Naive thymus-derived CD4-positive, alpha-beta T cell (primary cell): ENCODE measurements around the gene IRF2BP1. TPM values are rescaled to one million over a fixed set of nuclear protein-coding genes. Genes with fewer than 3 reads are reported as not detected.
A peak's percentile ranks its signal among the peaks of the same experiment; 100 is the strongest.
"Not testable (repeated sequence)": the region's sequence is repeated elsewhere in the genome, so short reads cannot be mapped to it uniquely, and the experiment has no call there.

Source experiments
- ATAC-seq: fragments of 150-1000 bp; cut with Tn5 transposase; 2 replicates; pipeline ENCODE4 v1.10.0; 2021; ENCODE audit warnings: mild to moderate bottlenecking, moderate library complexity
- CTCF ChIA-PET: fragments of 350-600 bp; sonication (Branson Sonifier 250); formaldehyde crosslinking; loops from one replicate; lab custom pipeline; 2021; ENCODE audit warnings: antibody characterized with exemption; lab: Charles Lee
- POLR2A ChIA-PET: fragments of 350-600 bp; sonication (Branson Sonifier 250); formaldehyde crosslinking; loops from one replicate; lab custom pipeline; 2021; ENCODE audit warnings: antibody characterized with exemption, inconsistent platforms; lab: Charles Lee
- DNase-seq, 9 donors: peaks; one replicate each; pipeline versions ENCODE4 v3.0.0 to v3.0.0-alpha.2; 2020 to 2022; ENCODE audit warnings: mixed read lengths in 1 of 9
- H3K27ac ChIP-seq: one replicate; pipeline ENCODE4 v1.7.0; 2013; ENCODE audit warnings: mild to moderate bottlenecking, low read depth, low read length, moderate library complexity
- H3K27me3 ChIP-seq, 2 donors: one replicate each; pipeline ENCODE4 v1.7.0; 2013; ENCODE audit warnings: low read length in 2 of 2, mild to moderate bottlenecking in 2 of 2, moderate library complexity in 2 of 2; ENCODE audit not compliant: control insufficient read depth in 2 of 2, insufficient read depth in 2 of 2
- H3K36me3 ChIP-seq, 3 experiments: 1 replicate in 2 of 3; 2 replicates in 1 of 3; pipeline ENCODE4 v1.7.0; 2013; ENCODE audit warnings: low read length in 3 of 3, mild to moderate bottlenecking in 3 of 3, moderate library complexity in 1 of 3; ENCODE audit not compliant: insufficient read depth in 3 of 3, control insufficient read depth in 2 of 3
- H3K4me1 ChIP-seq, 2 donors: one replicate each; pipeline ENCODE4 v1.7.0; 2013; ENCODE audit warnings: low read length in 2 of 2, mild to moderate bottlenecking in 2 of 2, moderate library complexity in 1 of 2; ENCODE audit not compliant: control insufficient read depth in 2 of 2, insufficient read depth in 2 of 2
- H3K4me3 ChIP-seq: 2 replicates; pipeline ENCODE4 v1.7.0; 2013; ENCODE audit warnings: mild to moderate bottlenecking, low read length
- H3K9me3 ChIP-seq, 3 experiments: 1 replicate in 2 of 3; 2 replicates in 1 of 3; pipeline ENCODE4 v1.7.0; 2013; ENCODE audit warnings: low read length in 3 of 3; ENCODE audit not compliant: control insufficient read depth in 2 of 3
- H3K27ac Mint-ChIP-seq, 9 donors: one replicate each; pipeline ENCODE4 v1.8.0; 2020 to 2022; ENCODE audit warnings: mixed read lengths in 9 of 9, mild to moderate bottlenecking in 8 of 9, moderate library complexity in 5 of 9, inconsistent platforms in 2 of 9
- H3K27me3 Mint-ChIP-seq, 5 donors: one replicate each; pipeline ENCODE4 v1.8.0; 2021 to 2022; ENCODE audit warnings: mixed read lengths in 5 of 5, mild to moderate bottlenecking in 1 of 5
- H3K36me3 Mint-ChIP-seq, 5 donors: one replicate each; pipeline ENCODE4 v1.8.0; 2020 to 2022; ENCODE audit warnings: mixed read lengths in 5 of 5, mild to moderate bottlenecking in 3 of 5, inconsistent platforms in 1 of 5
- H3K4me1 Mint-ChIP-seq, 7 donors: one replicate each; pipeline ENCODE4 v1.8.0; 2020 to 2022; ENCODE audit warnings: mixed read lengths in 7 of 7, mild to moderate bottlenecking in 3 of 7, inconsistent platforms in 1 of 7
- H3K4me3 Mint-ChIP-seq, 10 donors: one replicate each; pipeline ENCODE4 v1.8.0; 2020 to 2022; ENCODE audit warnings: mild to moderate bottlenecking in 10 of 10, mixed read lengths in 10 of 10, moderate library complexity in 6 of 10, inconsistent platforms in 2 of 10
- H3K9me3 Mint-ChIP-seq, 11 donors: one replicate each; pipeline ENCODE4 v1.8.0; 2020 to 2022; ENCODE audit warnings: mixed read lengths in 11 of 11, mild to moderate bottlenecking in 4 of 11, inconsistent platforms in 1 of 11, moderate library complexity in 1 of 11
- intact Hi-C, 2 donors: fragments of 100-400 bp; cut with micrococcal nuclease; formaldehyde crosslinking; loops; one replicate each; pipeline ENCODE4 v1.15.1; 2023
- polyA plus RNA-seq, 2 donors: library from polyadenylated mRNA; unstranded; fragments of 300-500 nt; fragmentation: Illumina TruSeq; gene quantifications; one replicate each; pipeline ENCODE4 v1.2.3, GENCODE V29; 2021
- total RNA-seq, 6 experiments: library from RNA in 5 of 6; stranded (reverse) in 5 of 6; gene quantifications; 1 replicate in 5 of 6; 2 replicates in 1 of 6; pipeline ENCODE4 v1.2.3 and lab custom pipeline; 2021 to 2026

Gene IRF2BP1
- total and polyA plus RNA-seq, 7 experiments from 2014 or later: 6.2 to 38.7 (median 18.9) TPM

DNA sequence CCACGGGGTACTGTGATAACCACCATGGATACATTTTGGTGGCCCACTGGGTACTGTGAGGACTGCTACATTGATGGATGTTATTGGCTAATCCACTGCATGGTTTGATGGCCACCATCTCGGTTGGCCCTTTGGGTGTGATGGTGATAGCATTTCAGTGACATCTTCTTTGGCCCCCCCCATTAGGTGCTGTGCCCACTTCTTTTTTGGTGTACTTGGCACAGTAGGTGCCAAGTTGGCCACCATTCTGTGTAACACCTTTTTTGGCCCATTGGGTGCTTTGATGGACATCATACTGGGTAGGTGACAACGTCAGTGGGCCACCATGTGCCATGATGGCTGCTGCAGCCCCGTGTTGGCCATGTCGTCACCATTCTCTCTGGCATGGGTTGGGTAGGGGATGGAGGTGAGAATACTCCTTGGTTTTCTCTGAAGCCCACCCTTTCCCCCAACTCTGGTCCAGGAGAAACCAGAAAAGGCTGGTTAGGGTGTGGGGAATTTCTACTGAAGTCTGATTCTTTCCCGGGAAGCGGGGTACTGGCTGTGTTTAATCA, 12.6 kb downstream of the IRF2BP1 start:
- H3K36me3 ChIP-seq: no peaks in the 10 kb centered on the region

DNA sequence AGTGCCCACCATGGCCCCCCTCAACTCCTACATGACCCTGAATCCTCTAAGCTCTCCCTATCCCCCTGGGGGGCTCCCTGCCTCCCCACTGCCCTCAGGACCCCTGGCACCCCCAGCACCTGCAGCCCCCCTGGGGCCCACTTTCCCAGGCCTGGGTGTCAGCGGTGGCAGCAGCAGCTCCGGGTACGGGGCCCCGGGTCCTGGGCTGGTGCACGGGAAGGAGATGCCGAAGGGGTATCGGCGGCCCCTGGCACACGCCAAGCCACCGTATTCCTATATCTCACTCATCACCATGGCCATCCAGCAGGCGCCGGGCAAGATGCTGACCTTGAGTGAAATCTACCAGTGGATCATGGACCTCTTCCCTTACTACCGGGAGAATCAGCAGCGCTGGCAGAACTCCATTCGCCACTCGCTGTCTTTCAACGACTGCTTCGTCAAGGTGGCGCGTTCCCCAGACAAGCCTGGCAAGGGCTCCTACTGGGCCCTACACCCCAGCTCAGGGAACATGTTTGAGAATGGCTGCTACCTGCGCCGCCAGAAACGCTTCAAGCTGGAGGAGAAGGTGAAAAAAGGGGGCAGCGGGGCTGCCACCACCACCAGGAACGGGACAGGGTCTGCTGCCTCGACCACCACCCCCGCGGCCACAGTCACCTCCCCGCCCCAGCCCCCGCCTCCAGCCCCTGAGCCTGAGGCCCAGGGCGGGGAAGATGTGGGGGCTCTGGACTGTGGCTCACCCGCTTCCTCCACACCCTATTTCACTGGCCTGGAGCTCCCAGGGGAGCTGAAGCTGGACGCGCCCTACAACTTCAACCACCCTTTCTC, 13.6 kb downstream of the IRF2BP1 start:
- POLR2A ChIA-PET: no interaction called here
- DNase-seq: no peak

More for the DNA sequence above, 12.6 kb downstream of the IRF2BP1 start:
- Mint-ChIP-seq H3K36me3 (no peaks in the 10 kb centered on the region), H3K27ac (no peak overlapping the region), H3K4me3 (no peak overlapping the region), H3K9me3 (no peaks in the 10 kb centered on the region), H3K27me3 (peaks cover 8 to 26% (median 17%) of the 10 kb centered on the region in 5 donors), H3K4me1 (peaks cover 7 to 18% (median 14%) of the 10 kb centered on the region in 7 donors)
- no peaks in the 10 kb centered on the region for H3K27me3 ChIP-seq
- intact Hi-C loops: no loop called here
- no peak for DNase-seq
- ATAC-seq: no peak
- peaks cover 0 to 12% of the 10 kb centered on the region in 2 donors for H3K4me1 ChIP-seq
- ChIA-PET CTCF (no interaction called here), POLR2A (no interaction called here)
- H3K4me3 ChIP-seq: no peak overlapping the region
- H3K27ac ChIP-seq: no peak overlapping the region
- no peaks in the 10 kb centered on the region for H3K9me3 ChIP-seq

DNA sequence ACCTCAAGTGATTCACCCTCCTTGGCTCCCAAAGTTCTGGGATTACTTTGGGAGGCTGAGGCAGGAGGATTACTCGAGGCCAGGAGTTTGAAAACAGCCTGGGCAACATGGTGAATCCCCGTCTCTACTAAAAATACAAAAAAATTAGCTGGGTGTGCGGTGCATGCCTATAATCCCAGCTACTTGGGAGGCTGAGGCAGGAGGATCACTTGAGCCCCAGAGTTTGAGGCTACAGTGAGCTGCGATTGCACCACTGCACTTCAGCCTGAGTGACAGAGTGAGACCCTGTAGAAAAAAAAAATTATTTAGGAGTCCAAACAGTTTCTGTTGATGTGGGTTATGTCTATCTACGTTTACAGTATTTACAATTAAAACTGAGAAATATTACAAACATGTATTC, 15.1 kb downstream of the IRF2BP1 start:
- H3K4me3 ChIP-seq: no peak overlapping the region
- DNase-seq (no peak), ATAC-seq (no peak)
- POLR2A ChIA-PET: no interaction called here
- H3K27me3 ChIP-seq: no peaks in the 10 kb centered on the region
- H3K9me3 Mint-ChIP-seq: no peaks in the 10 kb centered on the region
- intact Hi-C loops: no loop called here
- H3K4me3 Mint-ChIP-seq: no peak overlapping the region
- H3K27me3 Mint-ChIP-seq: peaks cover 2 to 31% (median 5%) of the 10 kb centered on the region in 5 donors
- no peak overlapping the region for H3K27ac Mint-ChIP-seq
- no peaks in the 10 kb centered on the region for H3K36me3 ChIP-seq
- no peaks in the 10 kb centered on the region for H3K4me1 ChIP-seq
- no peaks in the 10 kb centered on the region for H3K9me3 ChIP-seq
- H3K36me3 Mint-ChIP-seq: no peaks in the 10 kb centered on the region
- peaks cover 0 to 2% (median 0%) of the 10 kb centered on the region in 7 donors for H3K4me1 Mint-ChIP-seq
- H3K27ac ChIP-seq: no peak overlapping the region
- CTCF ChIA-PET: no interaction called here

More for the DNA sequence above, 13.6 kb downstream of the IRF2BP1 start:
- Histone ChIP-seq H3K27me3 (no peaks in the 10 kb centered on the region), H3K27ac (no peak overlapping the region), H3K9me3 (no peaks in the 10 kb centered on the region), H3K4me3 (no peak overlapping the region), H3K36me3 (no peaks in the 10 kb centered on the region), H3K4me1 (peaks cover 0 to 12% of the 10 kb centered on the region in 2 donors)
- Mint-ChIP-seq H3K4me3 (no peak overlapping the region), H3K4me1 (peaks cover 7 to 10% (median 10%) of the 10 kb centered on the region in 7 donors), H3K36me3 (no peaks in the 10 kb centered on the region), H3K27ac (no peak overlapping the region), H3K9me3 (no peaks in the 10 kb centered on the region), H3K27me3 (peaks cover 8 to 29% (median 10%) of the 10 kb centered on the region in 5 donors)
- CTCF ChIA-PET: no interaction called here
- no peak for ATAC-seq
- intact Hi-C loops: no loop called here

DNA sequence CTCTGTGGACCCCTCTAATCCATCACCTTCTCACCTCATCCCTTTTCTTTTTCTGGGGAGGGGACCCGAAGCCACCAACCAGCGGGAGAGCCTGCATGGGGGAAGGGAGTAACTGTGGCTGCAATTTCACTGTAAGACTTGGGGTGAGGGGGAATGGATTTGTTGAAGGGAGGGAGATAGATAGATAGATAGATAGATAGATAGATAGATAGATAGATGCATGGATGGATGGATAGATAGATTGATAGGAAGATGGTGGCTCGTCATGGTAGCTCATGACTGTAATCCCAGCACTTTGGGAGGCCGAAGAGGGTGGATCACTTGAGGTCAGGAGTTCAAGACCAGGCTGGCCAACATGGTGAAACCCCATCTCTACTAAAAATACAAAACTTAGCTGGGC, 18.7 kb downstream of the IRF2BP1 start:
- H3K9me3 Mint-ChIP-seq, POLR2A ChIA-PET, H3K9me3 ChIP-seq, ATAC-seq, DNase-seq, H3K27ac ChIP-seq, H3K27me3 ChIP-seq, H3K4me3 ChIP-seq, H3K36me3 Mint-ChIP-seq, H3K4me3 Mint-ChIP-seq, H3K27ac Mint-ChIP-seq, H3K36me3 ChIP-seq: not testable (repeated sequence)
- H3K4me1 ChIP-seq: peaks cover 9 to 11% of the 10 kb centered on the region in 2 donors
- H3K27me3 Mint-ChIP-seq: peaks cover 6 to 42% (median 21%) of the 10 kb centered on the region in 5 donors
- intact Hi-C loops: loop anchor here in 1 of 2 donors (10.0 kb wide), 1 partner anchor 988 kb away; the partner anchor contains the start of gene AP2S1
- CTCF ChIA-PET: interaction anchor here (0.6 kb wide), 1 partner anchor 187 kb away, joined by 3 read pairs; no protein-coding TSS in a partner anchor
- peaks cover 11 to 19% (median 13%) of the 10 kb centered on the region in 7 donors for H3K4me1 Mint-ChIP-seq

DNA sequence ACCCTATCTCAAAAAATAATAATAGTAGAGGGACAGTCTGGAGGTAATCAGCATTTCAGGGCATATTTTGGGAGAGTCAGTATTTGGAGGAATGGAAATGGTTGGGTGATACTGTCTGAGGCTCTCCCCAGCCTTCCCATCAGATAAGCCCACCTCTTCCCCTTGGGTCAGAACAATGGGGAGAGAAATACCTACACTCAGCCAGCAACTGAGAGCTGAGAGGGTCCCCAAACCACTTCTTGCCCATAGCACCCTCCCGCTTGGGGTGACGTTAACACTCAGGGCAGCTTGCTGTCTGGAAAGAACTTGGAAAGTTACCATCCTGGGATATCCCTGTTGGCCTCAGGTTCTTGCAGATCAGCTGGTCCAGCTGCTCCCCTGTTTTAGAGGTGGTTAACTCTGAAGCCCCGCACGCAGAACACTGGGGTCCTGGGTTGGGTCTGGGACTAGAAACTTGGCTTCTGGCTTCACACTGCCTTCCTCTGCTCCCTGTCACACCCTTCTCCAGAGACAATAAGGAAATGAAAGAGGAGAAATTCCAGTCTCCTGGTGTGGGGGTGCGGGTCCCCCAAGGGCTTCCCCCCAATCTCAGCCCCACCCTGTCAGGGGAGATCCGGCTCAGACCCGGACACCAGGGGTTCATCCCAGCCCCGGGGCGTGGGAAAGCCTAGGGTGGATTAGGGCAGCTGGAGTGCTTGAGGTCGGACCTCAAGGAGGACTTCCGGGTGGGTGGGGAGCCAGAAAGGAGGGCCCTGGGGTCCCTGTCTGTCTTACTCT, 19.4 kb downstream of the IRF2BP1 start:
- ATAC-seq (no peak), DNase-seq (no peak)
- peaks cover 0 to 4% of the 10 kb centered on the region in 2 donors for H3K27me3 ChIP-seq
- ChIA-PET CTCF (interaction anchor here (0.6 kb wide), 1 partner anchor 186 kb away, joined by 3 read pairs; no protein-coding TSS in a partner anchor), POLR2A (no interaction called here)
- H3K4me3 ChIP-seq: no peak overlapping the region
- no peaks in the 10 kb centered on the region for H3K9me3 Mint-ChIP-seq
- H3K36me3 Mint-ChIP-seq: peaks cover 0 to 1% (median 0%) of the 10 kb centered on the region in 5 donors
- H3K9me3 ChIP-seq: no peaks in the 10 kb centered on the region
- H3K27ac Mint-ChIP-seq: no peak overlapping the region
- H3K36me3 ChIP-seq: peaks cover 0 to 4% (median 0%) of the 10 kb centered on the region in 3 experiments
- peaks cover 12 to 15% of the 10 kb centered on the region in 2 donors for H3K4me1 ChIP-seq
- no peak overlapping the region for H3K27ac ChIP-seq
- H3K4me1 Mint-ChIP-seq: peaks cover 14 to 25% (median 19%) of the 10 kb centered on the region in 7 donors
- intact Hi-C loops: loop anchor here in 1 of 2 donors (10.0 kb wide), 1 partner anchor 988 kb away; the partner anchor contains the start of gene AP2S1
- peaks cover 6 to 42% (median 21%) of the 10 kb centered on the region in 5 donors for H3K27me3 Mint-ChIP-seq
- H3K4me3 Mint-ChIP-seq: no peak overlapping the region

DNA sequence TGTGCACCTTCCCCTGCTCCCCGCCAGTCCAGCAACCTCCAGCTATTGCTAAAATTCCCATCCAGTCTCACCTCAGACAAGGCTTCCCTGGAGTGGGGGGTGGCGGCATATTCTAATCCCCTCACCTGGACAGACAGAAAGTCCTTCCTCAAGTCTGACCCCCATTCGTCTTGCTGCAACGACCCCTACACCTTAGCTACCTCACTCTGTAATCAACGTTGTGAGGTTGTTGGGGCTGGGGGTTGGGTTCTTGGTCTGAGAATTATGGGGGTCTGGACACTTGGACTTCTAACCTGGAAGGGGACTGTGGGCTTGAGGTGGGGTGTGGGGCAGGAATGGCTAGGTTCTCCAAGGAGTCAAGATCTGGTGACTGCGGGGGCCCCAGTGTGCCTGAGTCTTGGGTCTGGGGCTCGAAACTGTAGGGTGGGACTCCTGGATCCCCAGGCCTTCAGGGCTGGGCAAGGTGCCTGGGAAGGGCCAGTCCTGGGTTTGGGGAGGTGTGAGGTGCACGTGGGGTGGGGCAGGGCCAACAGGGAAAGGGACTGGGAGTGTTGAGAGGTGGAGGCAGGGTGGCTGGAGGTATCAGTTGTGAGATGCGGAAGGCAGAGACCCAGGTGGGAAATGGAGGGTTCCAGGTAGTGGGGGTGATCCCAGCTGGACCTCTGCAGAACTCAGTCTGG, 20.5 kb downstream of the IRF2BP1 start:
- no peak for DNase-seq
- ChIA-PET CTCF (no interaction called here), POLR2A (interaction anchor here (0.6 to 1.5 kb wide), 2 partner anchors 35 to 914 kb away, joined by 3 to 6 read pairs; no protein-coding TSS in a partner anchor)

More for the DNA sequence above, 20.5 kb downstream of the IRF2BP1 start:
- Mint-ChIP-seq H3K4me1 (peaks cover 19 to 31% (median 25%) of the 10 kb centered on the region in 7 donors), H3K27ac (peak overlapping the region in 1 of 9 donors; percentile 21), H3K9me3 (no peaks in the 10 kb centered on the region), H3K4me3 (peak overlapping the region in 5 of 10 donors; percentile 29 to 98 (median 39)), H3K36me3 (peaks cover 0 to 1% (median 0%) of the 10 kb centered on the region in 5 donors), H3K27me3 (peaks cover 6 to 42% (median 21%) of the 10 kb centered on the region in 5 donors)
- Histone ChIP-seq H3K9me3 (no peaks in the 10 kb centered on the region), H3K27me3 (peaks cover 0 to 4% of the 10 kb centered on the region in 2 donors), H3K4me3 (no peak overlapping the region), H3K27ac (no peak overlapping the region), H3K36me3 (peaks cover 0 to 4% (median 0%) of the 10 kb centered on the region in 3 experiments), H3K4me1 (peaks cover 12 to 15% of the 10 kb centered on the region in 2 donors)
- no peak for ATAC-seq
- intact Hi-C loops: loop anchor here in 1 of 2 donors (10.0 kb wide), 1 partner anchor 989 kb away; the partner anchor contains the start of gene AP2S1
